ENCODE results near the gene TSBP1. TPM values are rescaled to one million over a fixed set of nuclear protein-coding genes. Genes with fewer than 3 reads are reported as not detected.

Gene TSBP1
- total RNA-seq, 2 experiments from 2014 or later: not detected

DNA sequence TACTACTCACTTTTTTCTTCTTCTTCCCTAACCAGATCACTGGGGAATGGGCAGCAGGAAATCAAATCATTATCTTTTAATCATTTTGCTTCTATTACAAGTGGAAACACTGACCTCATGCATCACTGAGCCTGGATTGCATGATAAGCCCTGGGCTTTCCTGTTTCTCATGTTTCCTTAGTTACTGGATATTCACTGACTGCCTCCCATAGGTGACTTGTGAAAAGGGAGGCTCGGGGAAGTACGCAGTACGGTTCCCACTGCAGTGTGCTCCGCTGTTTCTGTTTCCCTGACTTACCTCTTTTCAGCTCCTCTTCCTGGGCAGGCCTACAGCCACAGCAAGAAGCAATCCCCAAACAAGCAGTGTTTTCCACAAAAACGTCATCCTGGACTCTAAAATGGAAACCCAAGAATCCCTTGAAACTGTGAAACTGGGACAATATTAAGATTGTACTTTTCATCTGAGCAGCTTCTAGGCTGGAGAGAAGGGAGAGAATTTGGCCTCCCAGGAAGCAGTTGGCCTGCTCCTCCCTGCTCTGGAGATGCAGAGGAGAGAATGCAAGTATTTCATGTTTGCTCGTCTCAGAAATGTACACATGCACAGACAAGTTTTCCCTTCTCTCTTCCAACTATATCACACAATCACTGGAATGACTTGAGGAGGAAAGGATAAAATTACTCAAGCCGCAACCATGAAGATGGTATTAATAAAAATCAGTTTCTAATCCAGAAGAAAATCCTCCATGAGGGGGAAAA is 22.1 kb upstream of the TSBP1 start:
- intact Hi-C loops (cut with micrococcal nuclease): loop anchor here (10.0 kb wide), 1 partner anchor 149 kb away; no protein-coding TSS in a partner anchor
- H3K27me3 Mint-ChIP-seq: peaks cover 26% of the 10 kb centered on the region
- TF ChIP-seq, protein P1, sequence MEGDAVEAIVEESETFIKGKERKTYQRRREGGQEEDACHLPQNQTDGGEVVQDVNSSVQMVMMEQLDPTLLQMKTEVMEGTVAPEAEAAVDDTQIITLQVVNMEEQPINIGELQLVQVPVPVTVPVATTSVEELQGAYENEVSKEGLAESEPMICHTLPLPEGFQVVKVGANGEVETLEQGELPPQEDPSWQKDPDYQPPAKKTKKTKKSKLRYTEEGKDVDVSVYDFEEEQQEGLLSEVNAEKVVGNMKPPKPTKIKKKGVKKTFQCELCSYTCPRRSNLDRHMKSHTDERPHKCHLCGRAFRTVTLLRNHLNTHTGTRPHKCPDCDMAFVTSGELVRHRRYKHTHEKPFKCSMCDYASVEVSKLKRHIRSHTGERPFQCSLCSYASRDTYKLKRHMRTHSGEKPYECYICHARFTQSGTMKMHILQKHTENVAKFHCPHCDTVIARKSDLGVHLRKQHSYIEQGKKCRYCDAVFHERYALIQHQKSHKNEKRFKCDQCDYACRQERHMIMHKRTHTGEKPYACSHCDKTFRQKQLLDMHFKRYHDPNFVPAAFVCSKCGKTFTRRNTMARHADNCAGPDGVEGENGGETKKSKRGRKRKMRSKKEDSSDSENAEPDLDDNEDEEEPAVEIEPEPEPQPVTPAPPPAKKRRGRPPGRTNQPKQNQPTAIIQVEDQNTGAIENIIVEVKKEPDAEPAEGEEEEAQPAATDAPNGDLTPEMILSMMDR (IDR thresholded peaks at IDR 0.05): no peak
- no peak for ATAC-seq
- no peak overlapping the region for H3K4me3 Mint-ChIP-seq
- H3K4me1 Mint-ChIP-seq (ENCODE audit: low read depth): peaks cover 4% of the 10 kb centered on the region
- no peak for DNase-seq
- POLR2A ChIA-PET: no interaction called here
- H3K36me3 Mint-ChIP-seq (ENCODE audit: low read depth): no peaks in the 10 kb centered on the region
- CTCF ChIA-PET: interaction anchor here (0.9 to 1.0 kb wide), 2 partner anchors 20 to 307 kb away, joined by 3 read pairs; no protein-coding TSS in a partner anchor
- no peaks in the 10 kb centered on the region for H3K9me3 Mint-ChIP-seq
- H3K27ac Mint-ChIP-seq: no peak overlapping the region

DNA sequence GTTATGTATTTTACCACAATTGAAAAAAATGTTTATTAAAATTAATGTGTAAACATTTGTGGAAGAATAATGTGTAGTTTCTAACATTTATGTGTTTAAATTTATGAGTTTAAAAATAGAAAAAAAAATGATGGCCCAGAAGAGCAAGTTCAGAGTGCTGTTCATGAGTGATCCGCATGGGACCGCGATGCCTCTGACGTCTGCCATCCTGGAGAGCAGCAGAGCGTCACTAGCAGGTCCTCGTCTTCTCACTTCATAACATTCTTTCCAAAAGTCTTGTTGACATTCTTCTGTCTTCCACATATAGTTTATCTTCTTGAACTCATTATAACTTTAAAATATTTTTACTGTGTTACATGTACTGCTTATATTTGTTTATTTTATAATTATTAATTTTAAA is 19.8 kb upstream of the TSBP1 start:
- intact Hi-C loops (cut with micrococcal nuclease): loop anchor here (10.0 kb wide), 1 partner anchor 147 kb away; no protein-coding TSS in a partner anchor
- H3K27me3 Mint-ChIP-seq: peaks cover 24% of the 10 kb centered on the region
- no peaks in the 10 kb centered on the region for H3K36me3 Mint-ChIP-seq (ENCODE audit: low read depth)
- H3K27ac Mint-ChIP-seq: no peak overlapping the region
- ChIA-PET POLR2A (no interaction called here), CTCF (no interaction called here)
- TF ChIP-seq, protein P1 (IDR thresholded peaks at IDR 0.05): no peak
- ATAC-seq (no peak), DNase-seq (no peak)
- no peaks in the 10 kb centered on the region for H3K9me3 Mint-ChIP-seq
- no peaks in the 10 kb centered on the region for H3K4me1 Mint-ChIP-seq (ENCODE audit: low read depth)
- no peak overlapping the region for H3K4me3 Mint-ChIP-seq

DNA sequence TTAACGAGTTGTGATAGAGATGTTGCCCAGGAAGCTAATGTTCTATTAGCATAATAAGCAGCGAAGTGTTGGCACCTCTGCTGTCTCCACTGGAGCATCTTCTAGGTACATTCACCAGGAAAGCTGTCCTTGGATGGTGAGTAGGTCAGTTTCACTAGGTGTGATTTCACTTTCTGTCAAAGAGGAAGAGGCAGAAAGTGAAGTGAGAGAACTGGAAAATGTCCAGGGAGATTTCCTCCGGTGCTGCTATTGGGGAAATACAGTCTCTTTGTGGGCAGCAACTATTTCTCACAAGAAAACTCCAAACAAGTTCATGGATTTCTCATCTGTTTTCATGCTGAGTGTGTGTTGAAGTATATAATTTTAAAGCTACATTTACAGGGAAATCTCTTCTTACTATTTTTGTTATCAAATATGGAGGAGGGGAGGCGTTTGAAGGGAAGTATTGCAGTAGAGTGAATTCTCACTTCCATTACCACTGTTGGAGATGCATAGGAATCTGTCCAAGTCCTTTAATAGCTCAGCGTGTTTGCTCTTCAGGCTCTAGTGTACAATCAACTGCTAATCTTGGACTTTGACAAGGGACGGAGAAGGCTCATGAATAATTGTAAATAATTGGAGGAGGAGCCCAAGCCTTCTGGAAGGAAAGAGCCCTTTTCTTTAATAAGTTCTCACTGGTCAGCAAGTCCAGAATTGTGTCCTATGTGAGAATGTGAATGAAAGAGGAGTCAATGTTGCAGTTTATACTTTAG is 16.1 kb upstream of the TSBP1 start:
- DNase-seq (no peak), ATAC-seq (no peak)
- intact Hi-C loops (cut with micrococcal nuclease): no loop called here
- Mint-ChIP-seq H3K36me3 (ENCODE audit: low read depth) (no peaks in the 10 kb centered on the region), H3K9me3 (no peaks in the 10 kb centered on the region), H3K4me1 (ENCODE audit: low read depth) (no peaks in the 10 kb centered on the region), H3K27ac (no peak overlapping the region), H3K4me3 (no peak overlapping the region), H3K27me3 (peaks cover 12% of the 10 kb centered on the region)
- CTCF ChIA-PET: interaction anchor here (1.5 kb wide), 1 partner anchor 11 kb away, joined by 4 read pairs; no protein-coding TSS in a partner anchor
- TF ChIP-seq, protein P1 (IDR thresholded peaks at IDR 0.05): no peak
- POLR2A ChIA-PET: interaction anchor here (0.7 to 1.3 kb wide), 2 partner anchors 135 to 592 kb away, joined by 3 to 4 read pairs; no protein-coding TSS in a partner anchor

DNA sequence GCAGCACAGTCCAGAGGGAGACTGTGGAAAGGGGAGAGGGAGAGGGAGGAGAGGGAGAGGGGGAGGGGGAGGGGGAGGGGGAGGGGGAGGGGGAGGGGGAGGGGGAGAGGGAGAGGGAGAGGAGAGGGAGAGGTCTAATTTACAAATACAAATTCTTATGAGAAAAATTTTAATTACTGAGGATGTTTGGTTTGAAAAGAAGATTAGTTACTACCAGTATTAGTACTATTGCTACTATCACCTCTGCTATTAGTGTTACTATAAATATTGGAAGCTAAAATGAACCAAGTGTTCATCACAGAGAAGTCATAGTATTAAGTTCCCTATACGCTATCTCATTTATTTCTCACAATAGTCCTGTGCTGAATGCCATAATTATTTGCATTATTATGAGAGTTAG is 14.3 kb upstream of the TSBP1 start:
- H3K27ac Mint-ChIP-seq: no peak overlapping the region
- peaks cover 11% of the 10 kb centered on the region for H3K27me3 Mint-ChIP-seq
- POLR2A ChIA-PET: interaction anchor here (0.6 kb wide), 1 partner anchor 181 kb away, joined by 3 read pairs; no protein-coding TSS in a partner anchor
- H3K4me3 Mint-ChIP-seq: no peak overlapping the region
- TF ChIP-seq, protein P1 (IDR thresholded peaks at IDR 0.05): no peak
- no peaks in the 10 kb centered on the region for H3K9me3 Mint-ChIP-seq
- H3K36me3 Mint-ChIP-seq (ENCODE audit: low read depth): no peaks in the 10 kb centered on the region
- ATAC-seq: no peak
- CTCF ChIA-PET: no interaction called here
- H3K4me1 Mint-ChIP-seq (ENCODE audit: low read depth): no peaks in the 10 kb centered on the region
- DNase-seq: no peak
- intact Hi-C loops (cut with micrococcal nuclease): no loop called here

Data from activated CD8-positive, alpha-beta T cell treated with anti-CD3 and anti-CD28 coated beads for 36 hours (primary cell).